Measurements from ENCODE around the gene YKT6.

The YKT6 gene

DNA sequence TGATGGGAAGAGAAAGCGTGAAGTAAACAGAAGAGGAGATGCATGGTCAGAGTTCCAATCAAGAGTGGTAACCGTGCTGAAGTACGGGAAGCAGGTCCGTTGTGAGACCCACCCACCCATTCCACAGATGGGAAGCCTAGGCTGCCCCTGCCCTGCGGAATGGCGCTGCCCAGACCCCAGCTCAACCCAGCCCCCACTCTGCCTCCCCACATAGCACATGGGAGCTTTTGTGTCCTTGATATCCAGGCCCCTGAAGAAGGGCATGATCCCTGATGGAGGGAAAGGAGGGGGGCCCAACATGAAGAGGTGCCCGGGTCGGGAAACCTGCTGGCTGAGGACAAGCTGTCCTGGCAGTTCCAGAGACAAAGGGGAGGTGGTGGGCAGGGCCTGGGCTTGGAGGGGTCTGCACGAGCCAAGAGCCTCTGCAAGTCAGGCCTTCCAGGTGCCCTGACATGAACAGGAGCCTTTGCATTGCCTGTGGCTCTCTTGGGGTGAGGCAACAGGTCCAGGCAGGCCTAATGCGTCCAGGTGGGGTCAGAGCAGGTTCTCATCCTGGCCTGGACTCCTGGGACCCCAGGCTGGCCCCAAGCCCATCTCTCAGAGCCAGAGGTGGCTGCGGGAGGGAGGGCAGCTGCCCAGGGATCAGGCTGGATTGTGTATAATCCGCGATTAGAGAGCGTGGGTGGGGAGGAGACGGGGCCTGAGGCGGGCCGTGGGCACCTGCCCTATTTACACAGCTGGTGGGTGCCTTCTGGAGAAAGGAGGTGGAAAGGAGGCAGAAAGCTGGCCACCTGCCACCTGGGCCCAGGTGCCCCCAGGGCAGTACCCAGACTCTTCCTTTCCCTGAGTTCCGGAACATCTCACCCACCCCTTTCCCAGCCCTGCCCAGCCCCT lies 23.5 kb downstream of the YKT6 start:
- TF ChIP-seq CTCF (IDR thresholded peaks at IDR 0.05; ENCODE audit: control extremely low read depth, extremely low read depth, low read depth, missing control alignments): no peak
- ChIA-PET POLR2A (no interaction called here), CTCF (interaction anchor here (1.4 to 2.3 kb wide), 2 partner anchors 16 to 19 kb away, joined by 4 to 10 read pairs; no protein-coding TSS in a partner anchor)
- no peak for DNase-seq (ENCODE audit: extremely low spot score)

- no peak for DNase-seq (ENCODE audit: extremely low spot score)
- POLR2A ChIA-PET: no interaction called here
- TF ChIP-seq CTCF (IDR thresholded peaks at IDR 0.05; ENCODE audit: control extremely low read depth, extremely low read depth, low read depth, missing control alignments): no peak
- CTCF ChIA-PET: interaction anchor here (1.0 to 2.3 kb wide), 2 partner anchors 10 to 16 kb away, joined by 3 to 10 read pairs; no protein-coding TSS in a partner anchor
Measured at GRCh38 chr7:44224974-44225565, 24.3 kb downstream of the YKT6 start.

GRCh38 chr7:44225566-44226395 lies 25.0 kb downstream of the YKT6 start:
- no peak for TF ChIP-seq CTCF (IDR thresholded peaks at IDR 0.05; ENCODE audit: control extremely low read depth, extremely low read depth, low read depth, missing control alignments)
- CTCF ChIA-PET: interaction anchor here (1.0 to 2.3 kb wide), 2 partner anchors 9 to 15 kb away, joined by 3 to 10 read pairs; no protein-coding TSS in a partner anchor
- POLR2A ChIA-PET: no interaction called here
- no peak for DNase-seq (ENCODE audit: extremely low spot score)

DNA sequence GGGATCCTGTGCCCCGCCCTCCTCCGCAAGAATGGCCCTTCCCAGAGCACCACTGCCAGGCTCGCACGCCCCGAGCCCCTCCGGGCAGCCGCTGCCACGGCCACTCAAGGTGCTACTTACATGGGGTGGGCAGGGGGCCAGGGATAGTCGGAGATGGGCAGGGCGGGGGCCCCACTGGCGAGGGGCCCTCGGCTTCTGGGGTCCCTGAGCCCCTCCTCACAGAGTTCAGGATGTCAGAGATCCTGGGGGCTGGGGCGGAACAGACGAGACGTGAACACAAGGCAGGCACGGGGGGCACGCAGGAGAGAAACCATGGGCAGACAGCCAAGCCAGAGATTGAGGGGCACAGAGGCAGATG lies 25.6 kb downstream of the YKT6 start:
- no peak for DNase-seq (ENCODE audit: extremely low spot score)
- ChIA-PET CTCF (no interaction called here), POLR2A (no interaction called here)
- TF ChIP-seq CTCF (IDR thresholded peaks at IDR 0.05; ENCODE audit: control extremely low read depth, extremely low read depth, low read depth, missing control alignments): no peak

DNA sequence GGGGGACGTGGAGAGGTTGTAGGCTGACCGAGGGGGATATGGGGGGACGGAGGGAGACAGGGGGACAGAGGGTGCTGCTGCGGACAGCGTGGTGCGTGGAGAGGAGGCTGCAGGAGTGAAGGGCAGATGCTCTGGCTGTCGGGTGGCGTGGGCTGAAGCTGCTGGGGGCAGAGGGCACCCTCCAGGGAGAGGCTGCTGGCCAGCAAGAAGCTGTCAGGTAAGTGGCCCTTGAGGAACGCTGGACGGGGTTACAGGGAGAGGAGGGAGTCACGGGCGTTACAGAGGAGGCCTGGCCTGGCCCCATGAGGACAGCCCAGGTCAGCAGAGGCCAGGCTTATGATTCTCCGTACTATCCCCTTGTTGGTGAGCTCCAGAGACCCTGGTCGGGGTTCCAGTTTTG lies 27.1 kb downstream of the YKT6 start:
- POLR2A ChIA-PET: no interaction called here
- TF ChIP-seq CTCF (IDR thresholded peaks at IDR 0.05; ENCODE audit: control extremely low read depth, extremely low read depth, low read depth, missing control alignments): no peak
- CTCF ChIA-PET: interaction anchor here (1.5 kb wide), 1 partner anchor 13 kb away, joined by 8 read pairs; no protein-coding TSS in a partner anchor
- no peak for DNase-seq (ENCODE audit: extremely low spot score)
